ENCODE measurements around the gene ANXA4. TPM values are rescaled to one million over a fixed set of nuclear protein-coding genes. Genes with fewer than 3 reads are reported as not detected.

Gene ANXA4
- total and polyA plus RNA-seq, 2 of the 13 experiments (the other 11 are each of a cell fraction or from before 2014, with no cell fraction given) = 155 to 168 TPM

GRCh38 chr2:69781321-69782248 lies 39.7 kb downstream of the ANXA4 start (continued):
- TF ChIP-seq ZBTB26 (CRISPR knock-in tag; IDR thresholded peaks at IDR 0.05; ENCODE audit: borderline replicate concordance) (0 out of 2 replicates have a peak, but pooled peaks have one; percentile 46), ZNF615 (CRISPR knock-in tag; IDR thresholded peaks at IDR 0.05; ENCODE audit: borderline replicate concordance) (peak; percentile 39; the same call in 1 of the 2 replicates), SP5 (CRISPR knock-in tag; IDR thresholded peaks at IDR 0.05; ENCODE audit: borderline replicate concordance, low read depth) (peak; percentile 93), ZNF335 (CRISPR knock-in tag; IDR thresholded peaks at IDR 0.05) (peak; percentile 71; the same call in 1 of the 2 replicates), ZBTB7A (CRISPR knock-in tag; IDR thresholded peaks at IDR 0.05) (peak; percentile 54; the same call in 1 of the 2 replicates), ZSCAN21 (CRISPR knock-in tag; IDR thresholded peaks at IDR 0.05; ENCODE audit: borderline replicate concordance) (no peak), ARHGAP35 (CRISPR knock-in tag; IDR thresholded peaks at IDR 0.05; ENCODE audit: borderline replicate concordance) (no peak), ASH2L (IDR thresholded peaks at IDR 0.05; ENCODE audit: insufficient read length, low read depth, low read length) (peak; percentile 84), ZNF879 (CRISPR knock-in tag; IDR thresholded peaks at IDR 0.05) (no peak), ZNF609 (CRISPR knock-in tag; IDR thresholded peaks at IDR 0.05; ENCODE audit: borderline replicate concordance) (peak; percentile 96), SCMH1 (CRISPR knock-in tag; IDR thresholded peaks at IDR 0.05; ENCODE audit: borderline replicate concordance) (no peak), STAG1 (CRISPR knock-in tag; IDR thresholded peaks at IDR 0.05) (peak; percentile 2; the same call in 1 of the 2 replicates), AKAP8 (CRISPR knock-in tag; IDR thresholded peaks at IDR 0.05) (no peak), AFF4 (CRISPR knock-in tag; IDR thresholded peaks at IDR 0.05) (peak; percentile 79; the same call in 1 of the 2 replicates), ZNF768 (CRISPR knock-in tag; IDR thresholded peaks at IDR 0.05) (no peak), TBX2 (CRISPR knock-in tag; IDR thresholded peaks at IDR 0.05; ENCODE audit: borderline replicate concordance) (peak; percentile 100)
- TF ChIP-seq, protein P1, sequence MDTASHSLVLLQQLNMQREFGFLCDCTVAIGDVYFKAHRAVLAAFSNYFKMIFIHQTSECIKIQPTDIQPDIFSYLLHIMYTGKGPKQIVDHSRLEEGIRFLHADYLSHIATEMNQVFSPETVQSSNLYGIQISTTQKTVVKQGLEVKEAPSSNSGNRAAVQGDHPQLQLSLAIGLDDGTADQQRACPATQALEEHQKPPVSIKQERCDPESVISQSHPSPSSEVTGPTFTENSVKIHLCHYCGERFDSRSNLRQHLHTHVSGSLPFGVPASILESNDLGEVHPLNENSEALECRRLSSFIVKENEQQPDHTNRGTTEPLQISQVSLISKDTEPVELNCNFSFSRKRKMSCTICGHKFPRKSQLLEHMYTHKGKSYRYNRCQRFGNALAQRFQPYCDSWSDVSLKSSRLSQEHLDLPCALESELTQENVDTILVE (CRISPR knock-in tag; IDR thresholded peaks at IDR 0.05) = peak; percentile 91

Measured in HepG2 (cell line).